Neuronal stem cell (in vitro differentiated cells): ENCODE results near the gene NOS1AP.
"Not testable (repeated sequence)": the region's sequence is repeated elsewhere in the genome, so short reads cannot be mapped to it uniquely, and the experiment has no call there.

Source experiments
- DNase-seq: peaks from one replicate; pipeline ENCODE4 v3.0.0-alpha.2; 2013; ENCODE audit warnings: low spot score
- H2AFZ ChIP-seq: one replicate; pipeline ENCODE4 v1.6.1; 2013; ENCODE audit warnings: mild to moderate bottlenecking, low read length, inconsistent platforms
- H2AK5ac ChIP-seq: 2 replicates; pipeline ENCODE4 v1.6.1; 2013; ENCODE audit warnings: low read depth, mild to moderate bottlenecking, inconsistent platforms, low read length, moderate library complexity, mixed read lengths
- H2BK120ac ChIP-seq: 2 replicates; pipeline ENCODE4 v1.6.1; 2013; ENCODE audit warnings: low read depth, mild to moderate bottlenecking, inconsistent platforms, low read length, moderate library complexity, mixed read lengths
- H2BK12ac ChIP-seq: one replicate; pipeline ENCODE4 v1.6.1; 2013; ENCODE audit warnings: low read length, inconsistent platforms
- H2BK15ac ChIP-seq: 2 replicates; pipeline ENCODE4 v1.6.1; 2013; ENCODE audit warnings: mild to moderate bottlenecking, low read length, inconsistent platforms, mixed read lengths
- H2BK5ac ChIP-seq: one replicate; pipeline ENCODE4 v1.6.1; 2013; ENCODE audit warnings: inconsistent platforms, mild to moderate bottlenecking, low read length, moderate library complexity
- H3K14ac ChIP-seq: one replicate; pipeline ENCODE4 v1.6.1; 2013; ENCODE audit warnings: low read length, inconsistent platforms
- H3K18ac ChIP-seq: 2 replicates; pipeline ENCODE4 v1.6.1; 2013; ENCODE audit warnings: low read length, inconsistent platforms
- H3K23ac ChIP-seq: 2 replicates; pipeline ENCODE4 v1.6.1; 2013; ENCODE audit warnings: low read depth, mild to moderate bottlenecking, mixed read lengths, low read length, inconsistent platforms; ENCODE audit not compliant: poor library complexity
- H3K27ac ChIP-seq: replicated peaks from 3 replicates; pipeline ENCODE4 v1.5.1; 2013; ENCODE audit warnings: low read length, inconsistent platforms
- H3K27me3 ChIP-seq, 3 experiments: 2 replicates each; pipeline ENCODE4 v1.6.1; 2013; ENCODE audit warnings: low read length in 3 of 3, mild to moderate bottlenecking in 2 of 3, inconsistent platforms in 1 of 3, low read depth in 1 of 3, mixed read lengths in 1 of 3, moderate library complexity in 1 of 3; ENCODE audit not compliant: control insufficient read depth in 3 of 3, insufficient read depth in 3 of 3
- H3K36me3 ChIP-seq, 2 donors: replicated peaks in 1 of 2; 2 replicates each; pipeline ENCODE4 v1.6.1; 2013; ENCODE audit warnings: low read length in 2 of 2; ENCODE audit not compliant: control insufficient read depth in 2 of 2, insufficient read depth in 2 of 2
- H3K4ac ChIP-seq: 2 replicates; pipeline ENCODE4 v1.6.1; 2013; ENCODE audit warnings: inconsistent platforms, mild to moderate bottlenecking, low read length, moderate library complexity
- H3K4me1 ChIP-seq, 2 donors: 1 replicate in 1 of 2; 2 replicates in 1 of 2; pipeline ENCODE4 v1.6.1; 2013; ENCODE audit warnings: low read length in 2 of 2, low read depth in 1 of 2; ENCODE audit not compliant: control insufficient read depth in 2 of 2, insufficient read depth in 1 of 2
- H3K4me2 ChIP-seq: one replicate; pipeline ENCODE4 v1.6.1; 2013; ENCODE audit warnings: mild to moderate bottlenecking, low read length, inconsistent platforms; ENCODE audit not compliant: insufficient read depth, poor library complexity, severe bottlenecking
- H3K4me3 ChIP-seq, 2 donors: 2 replicates each; pipeline ENCODE4 v1.5.1; 2013; ENCODE audit warnings: low read length in 2 of 2, mild to moderate bottlenecking in 2 of 2, inconsistent platforms in 1 of 2, moderate library complexity in 1 of 2
- H3K79me1 ChIP-seq: one replicate; pipeline ENCODE4 v1.6.1; 2013; ENCODE audit warnings: low read depth, mild to moderate bottlenecking, inconsistent platforms, low read length, moderate library complexity
- H3K9ac ChIP-seq: one replicate; pipeline ENCODE4 v1.6.1; 2013; ENCODE audit warnings: mild to moderate bottlenecking, low read depth, low read length, inconsistent platforms; ENCODE audit not compliant: poor library complexity
- H3K9me3 ChIP-seq, 2 donors: replicated peaks in 1 of 2; 2 replicates each; pipeline versions ENCODE3 to v1.6.1; 2013; ENCODE audit warnings: low read length in 2 of 2, mild to moderate bottlenecking in 2 of 2, inconsistent platforms in 1 of 2, low read depth in 1 of 2, mixed read lengths in 1 of 2, moderate library complexity in 1 of 2; ENCODE audit not compliant: control insufficient read depth in 2 of 2, insufficient read depth in 1 of 2
- H4K8ac ChIP-seq: one replicate; pipeline ENCODE4 v1.6.1; 2013; ENCODE audit warnings: low read depth, mild to moderate bottlenecking, inconsistent platforms, low read length, moderate library complexity
- H4K91ac ChIP-seq: one replicate; pipeline ENCODE4 v1.6.1; 2013; ENCODE audit warnings: low read length, low read depth, mild to moderate bottlenecking, inconsistent platforms; ENCODE audit not compliant: poor library complexity
- WGBS, 2 donors: extraction: QIAGEN DNeasy Blood & Tissue Kit; methylation state at CpG; one replicate each; pipeline ENCODE4 v1.1.7; 2013; ENCODE audit warnings: missing lambda C conversion rate in 2 of 2, mixed read lengths in 1 of 2; ENCODE audit not compliant: insufficient read length in 2 of 2, insufficient replicate concordance in 1 of 2; ENCODE audit errors: extremely low coverage in 2 of 2; 5-methylcytosine and 5-hydroxymethylcytosine counted together

Gene NOS1AP

GRCh38 chr1:162201062-162201461 is 131.6 kb downstream of the NOS1AP start:
- not testable (repeated sequence) for H3K79me1 ChIP-seq, H3K27me3 ChIP-seq, H3K9me3 ChIP-seq, DNase-seq, H3K23ac ChIP-seq, H2BK120ac ChIP-seq, H3K27ac ChIP-seq, H3K4me3 ChIP-seq, H3K18ac ChIP-seq, H2AFZ ChIP-seq, H3K9ac ChIP-seq, H2BK15ac ChIP-seq, H3K4me2 ChIP-seq, H2BK5ac ChIP-seq, H4K8ac ChIP-seq, H3K14ac ChIP-seq, H2AK5ac ChIP-seq, H2BK12ac ChIP-seq, H3K4ac ChIP-seq, H3K36me3 ChIP-seq, H4K91ac ChIP-seq
- peaks cover 8 to 10% of the 10 kb centered on the region in 2 donors for H3K4me1 ChIP-seq

DNA sequence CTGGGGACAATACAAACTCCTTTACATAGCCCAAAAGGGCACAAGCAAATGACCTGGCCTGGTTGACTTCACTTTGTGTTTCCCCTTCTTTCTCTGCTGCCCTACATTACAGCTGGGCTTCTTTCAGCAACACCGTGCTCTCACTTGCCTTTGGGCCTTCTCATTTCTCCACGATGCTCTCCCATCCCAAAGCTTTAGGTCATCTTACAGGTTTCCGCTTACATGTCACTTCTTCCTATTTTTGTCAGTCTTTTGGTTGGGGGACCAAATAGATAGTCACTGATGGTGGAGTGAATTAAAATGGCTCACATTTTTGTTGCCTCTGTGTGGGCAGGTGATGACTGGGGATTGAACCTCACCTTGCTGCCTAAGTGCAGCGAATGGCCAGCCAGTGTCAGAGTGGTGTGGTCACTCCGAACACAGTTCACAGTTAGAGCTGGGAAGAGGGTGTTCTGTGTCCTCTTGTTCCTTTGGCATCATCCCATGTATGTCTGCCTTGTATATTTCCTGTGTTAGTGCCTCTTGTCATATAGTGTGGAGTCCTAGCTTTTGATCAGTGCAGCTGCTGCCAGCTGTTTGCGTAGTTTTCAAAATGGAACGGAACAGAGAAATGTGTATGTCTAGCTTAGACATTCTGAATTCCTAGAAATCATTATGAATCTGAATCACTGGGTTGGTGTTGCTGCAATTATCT is 134.8 kb downstream of the NOS1AP start:
- H4K91ac ChIP-seq: no peak overlapping the region
- H3K27me3 ChIP-seq: no peaks in the 10 kb centered on the region
- no peak overlapping the region for H3K4ac ChIP-seq
- H3K36me3 ChIP-seq: no peaks in the 10 kb centered on the region
- H3K4me3 ChIP-seq: no peak overlapping the region
- H3K79me1 ChIP-seq: no peaks in the 10 kb centered on the region
- no peak overlapping the region for H3K4me2 ChIP-seq
- no peaks in the 10 kb centered on the region for H3K9me3 ChIP-seq
- peaks cover 2 to 6% of the 10 kb centered on the region in 2 donors for H3K4me1 ChIP-seq
- H3K9ac ChIP-seq: no peak overlapping the region
- H3K27ac ChIP-seq: no peak overlapping the region
- DNase-seq: no peak
- no CpG with 5 or more reads among the region's 7 CpGs for WGBS, 2 donors
- no peak overlapping the region for H2BK120ac ChIP-seq
- H2AK5ac ChIP-seq: no peak overlapping the region
- H2BK15ac ChIP-seq: no peak overlapping the region
- no peak overlapping the region for H2BK5ac ChIP-seq
- H3K14ac ChIP-seq: no peak overlapping the region
- no peak overlapping the region for H4K8ac ChIP-seq
- H2BK12ac ChIP-seq: no peak overlapping the region
- H3K23ac ChIP-seq: no peak overlapping the region
- no peak overlapping the region for H3K18ac ChIP-seq
- H2AFZ ChIP-seq: no peak overlapping the region

GRCh38 chr1:162204823-162205155 is 135.3 kb downstream of the NOS1AP start:
- Histone ChIP-seq H3K14ac (no peak overlapping the region), H3K36me3 (no peaks in the 10 kb centered on the region), H3K9me3 (no peaks in the 10 kb centered on the region), H3K4me2 (no peak overlapping the region), H3K79me1 (no peaks in the 10 kb centered on the region), H3K9ac (no peak overlapping the region), H2BK120ac (no peak overlapping the region), H3K4me1 (peaks cover 2 to 6% of the 10 kb centered on the region in 2 donors), H3K18ac (no peak overlapping the region), H3K23ac (no peak overlapping the region), H3K27me3 (no peaks in the 10 kb centered on the region), H3K4me3 (no peak overlapping the region), H4K8ac (no peak overlapping the region), H2BK12ac (no peak overlapping the region), H2AFZ (no peak overlapping the region), H3K4ac (no peak overlapping the region), H3K27ac (no peak overlapping the region), H2BK5ac (no peak overlapping the region), H2BK15ac (no peak overlapping the region), H4K91ac (no peak overlapping the region), H2AK5ac (no peak overlapping the region)
- DNase-seq: no peak
- WGBS, 2 donors: no CpG with 5 or more reads among the region's 1 CpG

DNA sequence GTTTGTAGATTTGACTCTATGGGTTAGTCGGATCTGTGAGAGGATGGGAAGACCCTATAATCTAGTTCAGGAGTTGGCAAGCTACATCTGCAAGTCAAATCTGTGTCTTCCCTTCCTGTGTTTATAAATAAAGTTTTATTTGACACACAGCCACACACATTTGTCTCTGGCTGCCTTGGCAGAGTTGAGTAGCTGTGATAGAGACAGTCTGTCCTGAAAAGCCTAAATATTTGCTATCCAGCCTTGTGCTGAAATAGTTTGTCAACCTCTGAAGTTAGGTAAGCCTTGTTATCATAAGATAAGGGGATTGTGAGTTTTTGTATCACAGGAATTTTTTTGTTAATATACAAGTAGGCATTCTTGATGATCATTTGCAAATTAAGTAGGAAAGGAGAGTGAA is 136.8 kb downstream of the NOS1AP start:
- no peak overlapping the region for H3K14ac ChIP-seq
- no peak overlapping the region for H2BK5ac ChIP-seq
- H3K36me3 ChIP-seq: no peaks in the 10 kb centered on the region
- H2AFZ ChIP-seq: no peak overlapping the region
- no peak for DNase-seq
- no peak overlapping the region for H4K8ac ChIP-seq
- H3K9me3 ChIP-seq: no peaks in the 10 kb centered on the region
- no peak overlapping the region for H3K18ac ChIP-seq
- no peak overlapping the region for H3K4ac ChIP-seq
- no CpG with 5 or more reads among the region's 1 CpG for WGBS, 2 donors
- H2AK5ac ChIP-seq: no peak overlapping the region
- peaks cover 5 to 6% of the 10 kb centered on the region in 2 donors for H3K4me1 ChIP-seq
- no peak overlapping the region for H2BK15ac ChIP-seq
- H3K9ac ChIP-seq: no peak overlapping the region
- no peak overlapping the region for H3K4me3 ChIP-seq
- no peak overlapping the region for H4K91ac ChIP-seq
- H3K23ac ChIP-seq: no peak overlapping the region
- H3K27me3 ChIP-seq: no peaks in the 10 kb centered on the region
- no peak overlapping the region for H3K4me2 ChIP-seq
- H3K27ac ChIP-seq: no peak overlapping the region
- no peak overlapping the region for H2BK12ac ChIP-seq
- no peaks in the 10 kb centered on the region for H3K79me1 ChIP-seq
- no peak overlapping the region for H2BK120ac ChIP-seq
